SU-DHL-6 (cell line): ENCODE measurements around the gene TDRD9.

Experiments
- H2AFZ ChIP-seq: fragments of 200-600 bp; sonication (generic); 2 replicates; pipeline ENCODE4 v1.6.1; 2014; ENCODE audit warnings: low read depth, mild to moderate bottlenecking, moderate library complexity, mixed read lengths, antibody characterized with exemption, low read length; ENCODE audit not compliant: severe bottlenecking
- H3F3A ChIP-seq: fragments of 200-600 bp; shearing (Covaris generic); 2 replicates; pipeline ENCODE4 v1.6.0; 2016; ENCODE audit warnings: antibody characterized with exemption, mild to moderate bottlenecking; ENCODE audit not compliant: insufficient read depth
- H3K27ac ChIP-seq: fragments of 200-600 bp; sonication (generic); 2 replicates; pipeline ENCODE4 v1.5.1; 2016; ENCODE audit warnings: low read depth, mild to moderate bottlenecking, low read length, moderate library complexity, mixed read lengths
- H3K27me3 ChIP-seq: fragments of 200-600 bp; sonication (generic), shearing (Covaris generic); 2 replicates; pipeline ENCODE4 v1.6.0; 2014; ENCODE audit warnings: mild to moderate bottlenecking, low read length
- H3K36me3 ChIP-seq: fragments of 200-600 bp; sonication (generic); 2 replicates; pipeline ENCODE4 v1.6.1; 2014; ENCODE audit warnings: mild to moderate bottlenecking, low read length, mixed read lengths
- H3K4me2 ChIP-seq: fragments of 300-600, 200-600 bp; shearing (Covaris generic), sonication (generic); 2 replicates; pipeline ENCODE4 v1.6.0; 2014; ENCODE audit warnings: low read length, low read depth, mild to moderate bottlenecking; ENCODE audit not compliant: poor library complexity, severe bottlenecking
- H3K4me3 ChIP-seq: fragments of 200-600 bp; sonication (generic); 2 replicates; pipeline ENCODE4 v1.5.1; 2014; ENCODE audit warnings: antibody characterized with exemption, low read length, mild to moderate bottlenecking, mixed read lengths; ENCODE audit not compliant: insufficient read depth, poor library complexity, severe bottlenecking
- H3K79me2 ChIP-seq: fragments of 200-600 bp; sonication (generic); 2 replicates; pipeline ENCODE4 v1.6.1; 2014; ENCODE audit warnings: mild to moderate bottlenecking, low read length, moderate library complexity; ENCODE audit not compliant: insufficient read depth
- H3K9ac ChIP-seq: fragments of 200-600 bp; sonication (generic); 2 replicates; pipeline ENCODE4 v1.7.0; 2014; ENCODE audit warnings: mild to moderate bottlenecking, low read length
- H3K9me2 ChIP-seq: fragments of 200-600 bp; sonication (generic); replicated peaks from 2 replicates; pipeline ENCODE4 v1.6.1; 2014; ENCODE audit warnings: low read length; ENCODE audit not compliant: insufficient read depth
- H3K9me3 ChIP-seq: fragments of 200-600 bp; sonication (generic); 2 replicates; pipeline ENCODE4 v1.6.1; 2014; ENCODE audit warnings: low read length, mixed read lengths; ENCODE audit not compliant: insufficient read depth
- H4K20me1 ChIP-seq: fragments of 200-600 bp; sonication (generic); 2 replicates; pipeline ENCODE4 v1.6.1; 2014; ENCODE audit warnings: low read depth, mild to moderate bottlenecking, antibody characterized with exemption, low read length, moderate library complexity, mixed read lengths
- EZH2phosphoT487 ChIP-seq: fragments of 200-600 bp; sonication (generic), shearing (Covaris generic); conservative IDR thresholded peaks from 2 replicates; pipeline ENCODE4 v1.6.1; 2018; ENCODE audit warnings: mild to moderate bottlenecking, antibody characterized with exemption, low read length, moderate library complexity, mixed read lengths
- TF ChIP-seq, protein P1 (sequence below): fragments of 200-600 bp; sonication (generic); IDR thresholded peaks from one replicate; pipeline ENCODE4 v1.5.1; 2017; ENCODE audit warnings: antibody characterized with exemption, mild to moderate bottlenecking, low read length, moderate library complexity; ENCODE audit not compliant: insufficient read depth, poor library complexity, severe bottlenecking

Gene TDRD9

DNA sequence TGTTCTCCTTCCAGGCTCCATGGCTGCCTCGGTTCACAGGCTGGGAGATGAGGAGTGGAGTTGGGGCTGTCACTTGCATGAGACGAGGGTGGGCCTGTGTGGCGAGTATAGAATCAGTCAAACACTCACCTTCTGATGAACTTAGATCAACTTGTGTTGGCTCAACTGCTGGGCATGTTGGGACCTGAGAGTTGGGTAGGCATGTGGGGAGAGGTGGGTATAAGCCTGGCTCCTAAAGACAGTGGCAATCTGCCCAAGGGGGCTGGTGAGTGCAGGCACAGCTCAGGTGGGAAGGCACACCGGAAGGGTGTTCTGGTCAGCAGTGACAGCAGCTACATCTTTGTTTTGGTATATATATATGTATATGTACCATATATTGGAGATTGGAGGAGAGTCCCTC is 30.1 kb upstream of the TDRD9 start:
- H3K79me2 ChIP-seq: no peaks in the 10 kb centered on the region

DNA sequence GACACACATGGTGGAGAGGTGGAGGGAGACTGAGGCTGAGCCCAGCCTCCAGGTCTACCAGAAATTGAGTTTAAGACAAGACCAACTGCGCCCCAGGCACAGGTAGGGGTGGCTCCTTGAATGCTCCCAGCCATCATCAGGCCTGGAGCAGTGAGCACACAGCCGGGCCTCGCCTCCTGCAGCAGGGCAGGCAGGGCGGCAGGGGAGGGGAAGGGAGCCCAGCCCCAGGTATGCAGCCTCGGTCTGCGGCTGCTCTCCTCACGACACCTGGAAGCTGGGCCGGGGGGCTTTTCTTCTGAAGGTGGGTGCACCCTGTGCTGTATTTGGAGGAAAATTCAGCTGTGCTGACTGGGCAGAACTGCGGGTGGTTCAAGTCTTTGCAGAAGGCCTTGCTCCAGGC is 29.5 kb upstream of the TDRD9 start:
- Histone ChIP-seq H3K79me2 (no peaks in the 10 kb centered on the region), H3K36me3 (no peaks in the 10 kb centered on the region), H3K27me3 (no peaks in the 10 kb centered on the region), H4K20me1 (no peaks in the 10 kb centered on the region), H3K9me3 (no peaks in the 10 kb centered on the region), H3F3A (no peaks in the 10 kb centered on the region), H3K9me2 (no peaks in the 10 kb centered on the region), H3K9ac (no peak overlapping the region), H3K4me2 (no peak overlapping the region), H2AFZ (no peak overlapping the region), H3K4me3 (no peak overlapping the region), H3K27ac (no peak overlapping the region)
- TF ChIP-seq, protein P1, sequence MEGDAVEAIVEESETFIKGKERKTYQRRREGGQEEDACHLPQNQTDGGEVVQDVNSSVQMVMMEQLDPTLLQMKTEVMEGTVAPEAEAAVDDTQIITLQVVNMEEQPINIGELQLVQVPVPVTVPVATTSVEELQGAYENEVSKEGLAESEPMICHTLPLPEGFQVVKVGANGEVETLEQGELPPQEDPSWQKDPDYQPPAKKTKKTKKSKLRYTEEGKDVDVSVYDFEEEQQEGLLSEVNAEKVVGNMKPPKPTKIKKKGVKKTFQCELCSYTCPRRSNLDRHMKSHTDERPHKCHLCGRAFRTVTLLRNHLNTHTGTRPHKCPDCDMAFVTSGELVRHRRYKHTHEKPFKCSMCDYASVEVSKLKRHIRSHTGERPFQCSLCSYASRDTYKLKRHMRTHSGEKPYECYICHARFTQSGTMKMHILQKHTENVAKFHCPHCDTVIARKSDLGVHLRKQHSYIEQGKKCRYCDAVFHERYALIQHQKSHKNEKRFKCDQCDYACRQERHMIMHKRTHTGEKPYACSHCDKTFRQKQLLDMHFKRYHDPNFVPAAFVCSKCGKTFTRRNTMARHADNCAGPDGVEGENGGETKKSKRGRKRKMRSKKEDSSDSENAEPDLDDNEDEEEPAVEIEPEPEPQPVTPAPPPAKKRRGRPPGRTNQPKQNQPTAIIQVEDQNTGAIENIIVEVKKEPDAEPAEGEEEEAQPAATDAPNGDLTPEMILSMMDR: no peak
- no peak for TF ChIP-seq EZH2phosphoT487

More for the DNA sequence above, 30.1 kb upstream of the TDRD9 start:
- Histone ChIP-seq H2AFZ (no peak overlapping the region), H3K27me3 (no peaks in the 10 kb centered on the region), H3K4me2 (no peak overlapping the region), H3K36me3 (no peaks in the 10 kb centered on the region), H3K27ac (no peak overlapping the region), H4K20me1 (no peaks in the 10 kb centered on the region), H3F3A (no peaks in the 10 kb centered on the region), H3K9me2 (no peaks in the 10 kb centered on the region), H3K9ac (no peak overlapping the region), H3K9me3 (no peaks in the 10 kb centered on the region), H3K4me3 (no peak overlapping the region)
- TF ChIP-seq EZH2phosphoT487: no peak
- TF ChIP-seq, protein P1: no peak

DNA sequence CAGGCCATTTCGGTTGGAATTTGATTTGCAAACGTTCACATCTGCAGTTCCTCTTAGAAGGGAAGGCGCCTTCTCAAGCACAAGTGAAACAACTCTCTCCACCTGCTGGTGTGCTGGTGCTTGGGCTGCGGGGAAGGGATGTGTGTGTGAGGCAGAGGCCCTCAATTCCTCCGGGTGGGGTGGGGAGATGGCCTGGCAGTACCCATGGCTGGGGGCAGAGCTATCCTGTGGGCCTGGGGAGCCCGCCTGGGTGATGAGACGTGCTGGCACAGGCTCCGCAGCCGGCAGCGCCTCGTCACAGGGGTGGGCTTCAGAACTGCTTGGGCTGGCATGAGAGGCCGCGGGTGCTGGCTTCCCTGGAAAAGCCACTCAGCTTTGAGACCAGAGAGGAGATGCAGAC is 28.9 kb upstream of the TDRD9 start:
- TF ChIP-seq, protein P1: no peak
- no peak for TF ChIP-seq EZH2phosphoT487
- H3K79me2 ChIP-seq: no peaks in the 10 kb centered on the region

DNA sequence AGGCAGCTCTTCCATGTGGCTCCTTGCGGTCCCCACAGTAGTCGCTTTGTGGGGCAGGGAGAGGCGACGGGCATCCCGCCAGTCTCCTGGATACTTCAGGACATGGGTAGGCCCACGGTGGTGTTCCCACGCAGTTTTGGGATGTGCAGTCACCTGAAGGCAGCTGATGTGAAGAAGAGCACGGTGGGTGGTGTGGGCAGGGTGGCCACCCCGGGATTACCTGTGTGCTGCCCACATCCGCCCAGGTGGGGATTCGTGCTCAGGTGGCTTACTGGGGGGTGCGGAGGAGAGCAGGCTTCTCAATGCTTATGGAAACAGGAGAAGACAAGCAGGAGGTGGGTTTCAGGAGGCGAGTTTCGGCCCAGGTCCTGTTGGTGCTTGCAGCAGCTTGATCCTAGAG is 28.4 kb upstream of the TDRD9 start:
- no peaks in the 10 kb centered on the region for H3K27me3 ChIP-seq
- TF ChIP-seq, protein P1: no peak
- TF ChIP-seq EZH2phosphoT487: no peak
- H4K20me1 ChIP-seq: no peaks in the 10 kb centered on the region
- H3K9me2 ChIP-seq: no peaks in the 10 kb centered on the region
- no peaks in the 10 kb centered on the region for H3F3A ChIP-seq
- H3K9ac ChIP-seq: no peak overlapping the region
- no peak overlapping the region for H3K4me2 ChIP-seq
- no peak overlapping the region for H3K27ac ChIP-seq
- no peaks in the 10 kb centered on the region for H3K36me3 ChIP-seq
- no peaks in the 10 kb centered on the region for H3K9me3 ChIP-seq
- H3K79me2 ChIP-seq: no peaks in the 10 kb centered on the region
- H2AFZ ChIP-seq: no peak overlapping the region
- no peak overlapping the region for H3K4me3 ChIP-seq

More for the DNA sequence above, 28.9 kb upstream of the TDRD9 start:
- Histone ChIP-seq H4K20me1 (no peaks in the 10 kb centered on the region), H3K4me2 (no peak overlapping the region), H3K9me3 (no peaks in the 10 kb centered on the region), H3K36me3 (no peaks in the 10 kb centered on the region), H3K9me2 (no peaks in the 10 kb centered on the region), H2AFZ (no peak overlapping the region), H3K27me3 (no peaks in the 10 kb centered on the region), H3F3A (no peaks in the 10 kb centered on the region), H3K27ac (no peak overlapping the region), H3K4me3 (no peak overlapping the region), H3K9ac (no peak overlapping the region)
